ENCODE results near the gene EVPL.

The EVPL gene

DNA sequence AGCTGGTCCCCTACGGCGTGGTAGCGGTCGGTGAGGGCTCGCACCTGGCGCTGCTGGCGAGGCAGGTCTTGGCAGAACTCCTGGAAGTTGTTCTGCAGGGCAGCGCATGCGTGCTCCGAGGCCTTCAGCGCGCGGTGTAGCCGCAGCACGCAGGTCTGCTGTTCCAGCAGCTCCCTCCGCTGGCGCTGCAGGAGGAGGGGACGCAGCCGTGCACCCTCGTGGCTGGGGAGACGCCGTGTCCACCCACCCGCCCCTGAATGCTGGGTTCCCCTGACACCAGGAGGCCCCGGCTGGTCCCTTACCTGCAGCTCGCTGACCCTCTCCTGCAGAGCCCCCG, 12.2 kb downstream of the EVPL start:
- no peak for DNase-seq

DNA sequence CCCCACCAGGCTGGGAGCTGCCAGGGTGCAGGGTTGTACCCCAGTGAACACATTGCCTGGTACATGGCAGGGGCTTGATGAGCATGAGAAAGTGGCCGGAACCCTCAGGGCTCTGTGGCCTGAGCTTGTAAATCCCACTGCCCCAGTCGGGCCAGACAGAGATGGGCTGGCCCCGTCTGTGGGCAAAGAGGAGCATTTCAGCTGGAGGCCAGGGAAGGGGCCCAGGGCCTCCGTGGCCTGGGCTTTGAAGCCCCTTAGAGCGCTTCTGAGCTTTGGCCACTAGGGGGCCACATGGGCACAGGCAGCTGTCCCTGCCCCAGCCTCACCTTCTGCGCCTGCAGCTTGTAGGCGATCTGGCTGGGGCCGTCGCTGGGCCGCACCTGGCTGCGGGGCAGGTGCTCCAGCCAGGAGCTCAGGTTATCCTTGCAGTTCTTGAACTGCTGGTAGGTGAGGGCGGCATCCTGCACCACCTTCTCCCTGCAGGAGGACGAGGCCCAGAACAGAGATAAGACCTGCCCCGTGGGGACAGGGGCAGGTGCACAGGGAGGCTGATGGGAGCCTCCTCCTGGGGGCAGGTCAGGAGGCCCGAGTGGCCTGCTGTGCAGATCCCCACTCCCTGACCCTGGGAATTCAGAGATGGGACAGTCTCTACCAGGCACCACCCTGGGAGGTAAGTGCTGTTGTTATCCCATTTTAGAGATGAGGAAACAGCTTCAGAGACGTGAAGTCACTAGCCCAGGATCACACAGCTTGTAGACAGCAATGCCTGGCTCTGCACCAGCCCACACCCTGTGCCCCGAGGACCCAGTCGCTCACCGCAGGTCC, 12.8 kb downstream of the EVPL start:
- DNase-seq = peak; percentile 89

DNA sequence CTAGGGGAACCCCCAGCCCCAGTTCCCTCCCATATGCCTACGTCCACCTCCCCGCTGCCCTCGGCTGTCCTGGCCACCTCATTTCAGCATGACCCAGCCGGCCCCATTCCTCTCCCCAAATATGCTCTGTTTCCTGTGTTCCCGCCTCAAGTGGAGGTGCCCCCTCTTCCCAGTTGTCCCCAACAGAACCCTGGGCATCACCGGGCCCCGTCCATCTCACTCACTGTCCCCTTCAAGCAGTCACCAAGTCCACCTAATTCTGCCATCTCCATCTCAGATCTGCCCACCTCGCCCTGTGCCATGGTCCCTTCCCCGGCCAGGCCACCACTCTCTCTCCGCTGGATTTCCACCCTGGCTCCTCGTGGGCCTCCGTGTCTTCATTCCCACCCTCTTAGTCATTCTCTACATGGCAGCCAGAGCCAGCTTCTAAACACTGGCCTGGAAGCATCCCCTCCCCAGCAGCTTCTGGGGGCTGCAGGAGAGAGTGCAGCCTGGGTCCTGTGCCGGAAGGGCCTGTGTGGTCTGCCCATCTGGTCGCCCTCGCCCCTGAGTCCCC, 13.7 kb downstream of the EVPL start:
- no peak for DNase-seq

DNA sequence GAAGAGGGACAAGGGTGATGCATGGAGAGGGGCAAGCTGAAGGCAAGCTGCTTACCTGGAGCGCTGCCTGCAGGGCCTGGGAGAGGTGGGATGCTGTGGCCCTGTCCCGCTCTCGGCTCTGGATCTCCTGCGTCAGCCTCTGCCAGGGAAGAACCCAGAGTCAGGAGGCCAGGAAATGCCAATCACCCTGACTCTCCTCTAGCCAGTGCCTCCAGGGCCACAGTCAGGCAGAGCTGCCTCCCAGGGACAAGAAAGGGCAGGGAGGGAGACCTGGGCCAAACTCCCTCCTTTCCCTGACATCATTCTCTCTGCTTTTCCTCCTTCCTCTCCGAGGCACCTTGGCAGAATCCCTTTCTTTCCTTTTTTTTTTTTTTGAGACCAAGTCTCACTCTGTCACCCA, 15.2 kb downstream of the EVPL start:
- DNase-seq = no peak

DNA sequence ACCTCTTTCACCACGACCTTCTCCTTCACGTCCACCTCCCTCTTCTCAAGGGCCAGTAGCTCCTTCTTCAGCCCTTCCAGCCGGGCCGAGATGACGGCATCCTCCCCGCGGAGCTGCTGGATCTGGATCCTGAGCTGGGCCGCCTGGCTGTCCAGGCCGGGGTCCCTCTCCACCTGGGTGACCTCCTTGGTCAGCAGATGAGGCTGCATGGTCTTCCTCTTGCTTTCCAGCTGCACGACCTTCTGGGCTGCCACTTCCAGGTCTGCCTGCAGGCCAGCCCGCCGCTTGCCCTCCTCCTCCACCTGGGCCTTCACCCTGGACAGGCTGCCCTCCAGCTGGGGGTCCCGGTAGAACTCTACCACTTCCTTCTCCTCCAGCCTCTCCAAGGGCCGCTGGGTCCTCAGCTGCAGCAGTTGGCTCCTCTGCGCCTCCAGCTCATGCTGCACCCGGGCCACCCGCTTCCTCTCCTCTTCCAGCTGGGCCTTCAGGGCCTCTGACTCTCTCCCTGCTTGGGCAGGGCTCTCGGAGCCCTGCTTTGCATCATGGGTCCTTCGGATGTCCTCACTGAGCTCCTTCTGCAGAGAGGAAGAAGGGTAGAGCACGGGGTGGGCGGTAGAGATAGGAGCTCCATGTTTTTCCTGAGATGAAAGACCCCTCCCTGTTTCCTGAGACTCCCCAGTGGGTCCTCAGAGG, 17.0 kb downstream of the EVPL start:
- DNase-seq = no peak

DNA sequence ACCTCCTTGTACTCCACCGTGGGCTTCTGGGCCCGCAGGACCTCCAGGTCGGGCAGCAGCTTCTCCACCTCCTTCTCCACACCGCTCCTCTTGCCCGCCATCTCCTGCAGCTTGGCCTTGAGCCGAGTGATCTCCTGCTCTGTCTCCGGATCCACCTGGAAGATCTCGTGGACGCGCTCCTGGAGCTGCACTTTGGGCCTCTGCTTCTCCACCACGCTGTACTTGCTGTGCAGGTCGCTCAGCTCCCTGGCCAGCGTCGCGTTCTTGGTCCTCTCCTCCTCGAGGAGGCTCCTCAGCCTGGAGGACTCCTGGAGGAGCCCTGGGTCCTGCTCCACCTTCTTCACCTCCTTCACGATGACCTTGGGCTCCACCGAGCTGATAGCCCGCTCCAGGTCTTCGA, 17.7 kb downstream of the EVPL start:
- DNase-seq = no peak

DNA sequence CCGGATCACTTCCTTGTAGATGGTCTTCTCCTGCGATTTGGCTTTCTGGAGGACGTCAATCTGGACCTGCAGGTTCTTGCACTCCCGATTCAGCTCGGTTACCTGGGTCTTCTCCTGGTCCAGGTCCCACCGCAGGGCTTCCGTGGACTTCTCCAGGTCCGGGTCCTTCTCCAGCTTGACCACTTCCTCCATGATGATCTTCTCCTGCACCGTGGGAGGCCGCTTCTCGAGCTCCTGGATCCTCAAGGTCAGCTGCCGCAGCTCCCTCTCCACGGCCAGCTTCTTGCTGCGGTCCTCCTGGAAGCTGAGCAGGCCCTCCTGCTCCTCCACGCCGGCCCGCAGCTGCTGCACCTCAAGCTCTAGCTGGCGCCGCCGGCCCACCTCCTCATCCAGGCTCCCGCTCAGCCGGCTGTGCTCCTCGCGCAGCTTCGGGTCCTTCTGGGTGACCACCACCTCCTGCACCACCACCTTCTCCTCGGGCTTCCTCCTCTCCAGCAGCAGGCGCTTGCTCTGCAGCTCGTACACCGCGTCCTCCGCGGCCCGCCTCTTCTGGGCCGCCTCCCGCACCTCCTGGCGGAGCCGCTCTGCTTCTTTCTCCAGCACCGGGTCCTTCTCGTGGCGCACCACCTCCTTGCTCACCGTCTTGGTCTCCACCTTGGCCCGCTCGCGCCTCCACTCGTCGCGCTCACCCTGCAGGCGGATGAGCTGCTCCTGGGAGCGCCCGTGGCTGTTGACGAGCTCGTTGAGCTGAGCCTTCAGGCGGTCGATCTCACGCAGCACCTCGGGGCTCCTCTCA, 18.3 kb downstream of the EVPL start:
- DNase-seq = no peak

DNA sequence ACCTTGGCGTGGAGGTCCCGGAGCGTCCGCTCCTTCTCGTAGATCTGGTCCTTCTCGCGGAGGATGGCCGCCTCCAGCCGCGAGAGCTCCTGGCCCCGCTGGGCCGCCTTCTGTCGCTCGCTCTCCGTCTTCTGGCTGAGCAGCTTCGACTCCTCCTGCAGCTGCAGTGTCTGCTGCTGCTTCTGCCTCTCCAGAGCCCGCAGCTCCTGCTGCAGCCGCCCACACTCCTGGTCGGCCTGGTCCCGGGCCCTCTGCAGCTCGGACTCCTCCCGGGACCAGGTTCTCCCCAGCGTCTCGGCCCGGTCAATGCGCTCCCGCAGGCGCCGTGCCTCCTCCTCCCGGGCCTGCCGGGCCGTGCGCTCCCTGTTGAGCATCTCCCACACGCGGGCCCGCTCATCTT, 18.9 kb downstream of the EVPL start:
- DNase-seq = no peak

DNA sequence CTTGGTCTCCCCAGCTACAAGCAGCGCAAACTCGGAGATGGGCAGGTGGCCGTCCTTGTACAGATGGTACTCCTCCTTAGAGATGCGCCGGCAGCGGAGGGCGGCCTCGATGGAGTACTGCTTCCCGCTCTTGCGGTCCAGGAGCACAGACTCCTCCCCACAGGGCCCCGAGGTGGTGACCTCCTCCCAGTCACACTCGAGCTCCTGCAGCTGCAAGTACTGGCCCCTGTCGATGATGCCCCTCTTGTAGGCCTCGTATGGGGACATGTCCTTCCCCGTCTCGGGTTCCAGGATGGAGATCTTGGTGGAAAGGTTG, 19.3 kb downstream of the EVPL start:
- DNase-seq = no peak

DNA sequence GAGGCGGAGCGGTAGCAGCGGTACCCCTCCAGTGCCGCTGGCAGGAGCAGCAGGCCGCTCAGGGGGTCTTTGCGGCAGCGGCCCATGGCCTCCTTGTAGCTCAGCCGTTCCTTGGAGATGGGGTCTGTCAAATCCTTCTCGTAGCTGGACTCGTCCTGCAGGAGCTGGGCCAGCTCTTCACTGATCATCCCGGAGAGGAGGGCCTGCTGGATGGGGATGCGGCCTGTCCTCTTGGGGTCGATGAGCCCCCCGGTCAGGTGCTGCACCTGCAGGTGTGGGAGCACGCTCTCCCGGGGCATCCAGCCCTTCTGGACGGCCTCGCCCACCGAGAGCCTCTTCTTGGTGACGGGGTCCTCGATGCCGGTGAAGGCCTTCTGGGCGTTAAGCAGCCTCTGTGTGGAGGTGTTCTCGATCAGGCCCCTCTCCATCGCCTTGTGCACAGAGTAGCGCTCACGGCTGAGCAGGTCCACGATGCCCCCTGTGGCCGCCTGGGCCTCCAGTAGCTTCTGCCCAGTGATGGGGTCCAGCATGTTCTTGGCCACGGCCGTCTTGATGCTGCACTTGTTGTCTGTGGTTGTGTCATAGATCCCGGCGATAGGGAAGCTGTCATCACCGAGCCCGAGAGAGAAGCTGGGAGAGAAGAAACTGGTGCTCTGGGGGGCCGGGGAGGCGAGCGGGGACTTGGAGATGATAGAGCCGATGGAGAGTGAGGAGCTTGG, 19.8 kb downstream of the EVPL start:
- no peak for DNase-seq

DNA sequence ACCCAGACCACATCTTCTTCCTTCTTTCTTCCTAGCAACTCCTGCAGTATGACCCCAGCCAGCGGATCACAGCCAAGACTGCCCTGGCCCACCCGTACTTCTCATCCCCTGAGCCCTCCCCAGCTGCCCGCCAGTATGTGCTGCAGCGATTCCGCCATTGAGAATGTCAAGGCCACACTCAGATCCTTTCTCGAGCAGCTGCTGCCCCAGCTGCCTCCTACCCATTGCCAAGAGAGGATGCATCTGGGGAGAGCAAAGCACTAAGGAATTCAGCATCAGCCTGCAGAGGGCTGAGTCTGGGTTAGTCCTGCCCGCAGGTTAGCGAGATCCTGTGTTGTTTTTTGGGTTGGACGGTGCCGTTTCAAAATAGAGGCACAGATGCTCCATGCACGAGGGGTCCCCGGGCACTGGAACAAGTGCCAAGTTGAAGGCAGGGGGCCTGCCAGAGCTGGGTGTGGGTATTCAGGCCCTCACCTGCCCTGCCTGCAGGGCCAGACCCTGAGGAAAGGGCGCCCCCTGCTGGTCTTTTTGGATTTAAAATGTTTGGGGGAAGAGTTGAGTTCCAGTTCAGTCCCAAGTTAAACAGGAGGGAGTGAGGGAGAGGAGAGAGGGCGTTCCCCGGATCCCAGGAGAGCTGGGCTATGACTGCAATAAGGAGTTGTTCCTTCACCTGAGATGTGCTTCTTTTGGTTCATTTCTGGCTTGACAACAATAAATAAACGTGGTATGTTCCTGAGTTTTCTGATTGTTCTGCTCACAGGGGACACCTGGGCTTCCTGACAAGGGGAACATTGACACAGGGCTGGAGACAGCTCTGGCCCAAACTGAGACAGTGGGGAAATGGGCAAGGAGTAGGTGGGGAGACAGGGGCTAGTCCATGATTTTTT, 21.6 kb downstream of the EVPL start:
- peak; percentile 83 for DNase-seq

DNA sequence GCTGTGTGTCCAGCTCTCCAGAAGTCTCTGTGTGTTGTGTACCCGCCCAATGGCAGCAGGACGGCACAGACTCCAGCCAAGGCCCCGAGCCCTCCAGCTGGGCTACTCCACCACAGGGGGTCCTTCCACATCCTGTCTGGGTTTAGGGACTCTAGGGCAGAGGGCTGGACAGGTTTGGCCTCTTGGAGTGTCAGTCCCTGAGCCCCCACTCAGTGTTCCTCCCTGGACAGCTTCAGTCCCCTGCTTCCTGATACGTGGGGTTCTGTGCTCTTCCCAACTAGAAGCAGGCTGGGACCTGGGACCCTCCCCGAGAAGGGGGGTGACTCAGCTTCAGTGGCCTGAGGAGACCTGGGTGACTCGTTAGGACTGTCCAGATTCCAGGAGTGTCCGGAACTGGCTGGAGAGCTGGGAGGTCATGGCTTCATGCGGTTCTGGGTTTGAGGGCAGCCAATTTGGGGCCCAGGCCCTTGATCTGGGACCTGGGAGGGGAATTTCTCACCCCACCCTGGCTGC, 22.3 kb downstream of the EVPL start:
- no peak for DNase-seq

DNA sequence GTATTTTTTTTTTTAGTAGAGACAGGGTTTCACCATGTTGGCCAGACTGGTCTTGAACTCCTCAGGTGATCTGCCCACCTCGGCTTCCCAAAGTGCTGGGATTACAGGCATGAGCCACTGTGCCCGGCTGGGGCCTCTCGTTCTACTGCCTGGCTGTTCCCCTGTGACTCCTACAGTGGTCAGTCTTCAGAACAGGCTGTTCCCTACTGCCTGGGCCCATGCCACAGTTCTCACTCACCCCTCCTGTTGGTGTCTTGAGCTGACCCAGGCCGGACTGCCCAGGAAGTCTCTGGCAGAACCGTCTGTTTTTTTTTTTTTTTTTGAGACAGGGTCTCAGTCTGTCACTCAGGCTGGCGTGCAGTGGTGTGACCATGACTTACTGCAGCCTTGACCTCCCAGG, 23.2 kb downstream of the EVPL start:
- DNase-seq = no peak

DNA sequence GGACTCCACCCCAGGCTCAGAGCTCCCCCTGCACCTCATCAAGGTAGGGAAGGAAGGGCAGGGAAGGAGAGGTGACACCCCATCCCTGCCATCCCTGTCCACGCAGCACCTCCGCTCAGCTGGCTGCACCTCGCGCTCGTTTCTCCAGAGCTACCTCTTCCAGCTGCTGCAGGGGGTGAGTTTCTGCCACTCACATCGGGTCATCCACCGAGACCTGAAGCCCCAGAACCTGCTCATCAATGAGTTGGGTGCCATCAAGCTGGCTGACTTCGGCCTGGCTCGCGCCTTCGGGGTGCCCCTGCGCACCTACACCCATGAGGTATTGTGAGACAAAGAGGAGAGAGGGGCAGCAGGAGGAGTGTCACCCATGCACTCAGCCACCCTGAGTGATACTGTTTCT, 25.0 kb downstream of the EVPL start:
- DNase-seq = no peak

DNA sequence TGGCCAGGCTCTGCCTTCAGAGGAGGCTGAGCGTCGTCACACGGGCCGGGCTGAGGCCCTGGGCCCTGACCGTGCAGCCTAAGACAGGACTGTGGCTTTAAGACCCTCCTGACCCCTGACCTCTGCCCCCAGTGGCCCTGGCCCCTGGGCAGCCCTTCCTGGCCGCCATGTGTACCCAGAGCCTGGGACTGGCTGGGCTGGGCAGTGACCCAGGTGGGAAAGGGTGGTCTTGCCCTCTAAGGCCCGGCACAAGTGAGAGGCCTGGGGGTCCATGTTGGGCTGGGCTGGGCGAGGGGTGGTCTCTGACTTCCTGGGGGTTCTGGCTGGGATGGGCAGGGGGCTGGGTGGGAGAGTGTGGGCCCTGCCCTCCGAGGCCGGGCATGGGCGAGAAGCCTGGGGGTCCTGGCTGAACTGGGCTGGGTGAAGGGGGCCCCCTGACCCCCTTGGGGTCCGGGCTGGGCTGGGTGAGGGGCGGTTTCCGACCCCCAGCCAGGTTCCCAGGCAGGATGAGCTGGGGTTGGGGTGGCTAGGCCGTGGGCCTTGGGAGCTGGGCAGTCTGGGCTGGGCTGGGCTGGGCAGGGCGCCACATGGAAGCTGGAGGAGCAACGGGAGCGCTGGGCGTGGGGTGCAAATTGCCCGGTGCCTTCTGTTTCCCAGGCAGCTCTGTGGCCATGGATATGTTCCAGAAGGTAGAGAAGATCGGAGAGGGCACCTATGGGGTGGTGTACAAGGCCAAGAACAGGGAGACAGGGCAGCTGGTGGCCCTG, 26.2 kb downstream of the EVPL start, which contains the start of gene CDK3:
Gene CDK3, plus strand, starts transcription at position 101 of the 767 bp plus-strand sequence. Its CDS starts 571 bp downstream, at position 672.
- no peak for DNase-seq

DNA sequence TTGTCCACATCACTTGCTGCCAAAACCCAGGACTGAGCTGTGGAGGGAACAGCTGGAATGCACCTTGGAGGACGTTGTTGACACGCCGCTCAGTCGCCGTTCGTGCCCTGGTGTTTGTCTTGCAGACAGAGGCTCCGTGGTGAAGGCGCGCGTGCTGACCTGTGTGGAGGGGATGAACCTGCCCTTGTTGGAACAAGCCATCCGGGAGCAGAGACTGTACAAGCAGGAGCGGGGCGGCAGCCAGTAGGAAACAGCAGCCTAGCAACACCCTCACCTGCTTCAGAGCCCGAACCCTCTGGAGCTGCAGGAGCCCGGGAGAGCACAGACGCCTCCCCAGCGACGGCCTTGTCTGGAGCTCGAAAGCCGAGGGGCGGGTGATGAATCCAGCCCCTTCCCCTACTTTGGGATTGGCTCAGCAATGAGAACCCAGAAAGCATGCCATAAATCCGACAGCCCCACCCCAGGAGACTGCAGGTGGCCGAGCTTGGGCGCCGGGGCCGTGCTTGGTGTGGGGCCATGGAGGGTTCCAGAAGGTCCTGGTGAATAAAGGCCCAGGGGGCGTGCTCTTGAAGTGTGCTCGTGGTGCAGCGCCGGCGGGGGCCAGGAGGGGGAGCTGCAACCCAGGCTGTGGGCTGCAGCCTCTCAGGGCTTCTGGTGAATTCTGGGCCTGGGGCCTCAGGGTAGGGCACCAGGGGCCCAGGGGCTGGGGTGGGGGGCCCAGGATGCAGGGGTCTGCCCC, 26.9 kb downstream of the EVPL start:
- DNase-seq = peak; percentile 46

DNA sequence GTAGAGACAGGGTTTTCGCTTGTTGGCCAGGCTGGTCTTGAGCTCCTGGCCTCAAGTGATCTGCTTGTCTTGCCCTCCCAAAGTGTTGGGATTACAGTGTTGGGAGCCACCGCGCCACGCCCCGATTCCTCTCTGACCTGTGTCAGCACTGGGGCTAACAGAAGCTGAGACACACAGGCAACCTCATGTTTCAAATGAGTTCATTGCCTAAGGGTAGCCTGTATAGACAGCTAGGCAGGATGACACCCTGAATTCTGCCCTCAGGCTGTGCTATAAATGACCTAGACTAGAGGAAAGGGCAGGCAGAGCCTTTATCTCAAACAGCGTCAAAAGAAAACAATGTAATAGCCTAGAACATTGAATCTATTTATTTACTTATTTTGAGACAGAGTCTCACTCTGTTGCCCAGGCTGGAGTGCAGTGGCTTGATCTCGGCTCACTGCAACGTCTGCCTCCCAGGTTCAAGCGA, 28.7 kb downstream of the EVPL start:
- no peak for DNase-seq

DNA sequence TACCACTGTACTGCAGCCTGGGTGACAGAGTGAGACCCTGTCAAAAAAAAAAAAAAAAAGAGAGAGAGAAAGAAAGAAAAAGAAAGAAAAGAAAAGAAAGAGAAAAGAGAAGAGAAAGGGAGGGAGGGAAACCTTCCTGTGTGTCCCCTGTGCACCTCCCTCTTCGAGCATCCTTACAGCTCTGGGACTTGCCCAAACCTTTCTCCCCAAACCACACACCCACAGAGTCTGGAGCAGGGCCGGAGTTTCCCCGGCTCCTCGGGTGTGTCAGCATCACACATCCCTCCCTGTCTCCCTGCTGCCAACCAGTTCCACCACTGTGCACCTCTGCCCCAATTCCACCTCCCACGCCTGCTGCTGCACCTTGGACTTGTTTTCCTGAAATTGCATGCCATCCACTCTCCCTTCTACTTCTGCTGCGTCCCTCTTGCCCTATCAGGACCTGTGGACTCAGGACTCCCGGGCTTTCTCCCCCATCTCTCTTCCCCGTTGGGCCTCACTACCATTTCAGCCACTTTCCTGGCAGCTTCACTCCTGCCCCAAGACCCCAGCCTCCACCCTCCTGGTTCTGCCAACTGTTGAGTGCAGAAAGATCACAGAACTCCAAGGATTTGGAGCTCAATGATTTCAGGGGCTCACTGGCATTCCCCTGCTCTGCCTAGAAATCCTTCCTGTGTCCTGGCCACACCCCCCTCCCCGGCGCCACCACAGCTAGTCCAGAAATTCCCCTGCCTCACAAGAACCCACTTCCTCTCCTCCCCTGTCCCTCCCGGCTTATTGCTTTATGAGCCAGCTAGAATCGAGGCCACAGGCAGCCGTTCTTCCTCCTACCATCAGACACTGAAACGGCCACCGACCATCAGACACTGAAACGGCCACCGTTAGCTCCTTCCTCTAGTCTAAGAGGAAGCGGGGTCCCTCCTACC, 30.2 kb downstream of the EVPL start:
- no peak for DNase-seq
